GM19035 (cell line): ENCODE measurements around the gene RNF224.

Source experiments
- ATAC-seq: cut with Tn5 transposase; IDR thresholded peaks from one replicate; pipeline ENCODE4 v1.9.1; 2021; ENCODE audit not compliant: unreplicated experiment

RNF224 gene

DNA sequence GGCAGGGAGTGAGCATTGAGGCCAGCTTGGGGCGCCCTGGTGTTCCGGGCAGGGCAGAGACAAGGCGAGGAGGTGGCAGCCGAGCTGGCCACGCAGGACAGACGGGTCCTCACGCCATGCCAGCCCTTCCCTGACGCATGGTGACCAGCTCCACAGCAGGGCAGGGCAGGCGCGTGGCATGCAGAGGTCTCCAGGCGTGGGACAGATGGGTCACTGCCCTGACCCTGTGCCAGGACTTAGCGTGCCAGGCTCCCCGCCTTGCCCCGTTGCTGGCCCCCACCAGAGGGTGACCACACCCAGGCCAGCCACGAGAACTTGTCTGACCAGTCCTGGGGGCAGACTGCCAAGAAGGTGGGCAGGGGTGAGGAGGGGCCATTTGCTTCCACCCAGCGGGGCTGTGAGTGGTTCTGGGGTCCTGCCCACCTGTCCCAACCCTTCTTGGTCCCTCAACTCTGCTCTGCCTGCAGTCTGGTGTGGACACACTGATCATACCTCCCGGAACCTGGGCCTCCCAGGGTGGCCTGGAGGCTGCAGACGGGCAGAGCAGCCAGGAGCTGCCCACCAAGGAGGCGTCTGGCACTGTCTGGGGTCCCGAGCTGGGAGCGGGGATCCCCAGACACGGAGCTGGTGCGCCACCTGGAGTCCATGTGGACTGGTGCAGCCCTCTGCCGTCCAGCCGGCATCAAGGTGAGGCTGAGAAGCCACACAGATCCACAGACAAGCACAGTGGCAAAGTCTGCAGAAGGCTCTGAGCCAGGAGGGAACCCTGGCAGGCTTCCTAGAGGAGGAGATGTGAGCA is at the start of gene RNF224:
Gene RNF224 (plus strand): TSS at position 449 of the 799 bp plus-strand sequence. CDS start 834 bp downstream, outside the sequence.
- no peak for ATAC-seq

DNA sequence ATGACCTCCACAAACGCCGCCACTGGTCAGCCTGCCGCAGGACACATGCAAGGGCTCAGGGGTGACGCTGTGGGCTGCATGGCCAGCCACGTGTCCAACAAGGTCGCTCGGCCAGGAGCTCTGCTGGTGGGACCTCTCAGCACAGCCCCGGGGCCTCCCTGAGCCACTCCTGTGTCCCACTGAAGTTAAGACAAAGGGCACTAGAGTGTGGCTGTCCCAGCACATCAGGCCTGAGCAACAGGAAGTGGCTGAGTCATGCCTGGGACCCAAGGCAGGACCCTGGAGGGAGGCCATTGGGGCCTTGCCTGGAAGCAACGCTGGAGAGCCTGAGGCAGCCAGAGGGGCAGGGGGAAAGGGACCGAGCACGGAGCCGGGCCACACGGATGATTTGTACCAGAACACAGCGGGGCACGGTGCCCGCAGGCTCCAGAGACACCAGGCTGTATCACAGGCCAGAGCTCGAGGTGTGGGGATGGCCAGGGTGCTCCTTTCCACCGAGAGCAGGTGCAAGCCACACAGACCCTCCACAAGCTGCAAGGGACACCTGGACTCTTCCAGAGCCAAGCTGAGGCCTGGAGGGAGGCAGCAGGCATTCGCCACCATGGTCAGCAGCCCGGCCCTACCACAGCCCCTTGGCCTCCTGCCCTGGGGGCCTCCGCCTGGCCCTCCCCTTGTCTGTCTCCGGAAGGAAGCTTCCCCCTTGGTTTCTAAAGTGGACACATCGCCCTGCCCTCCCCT is 48.9 kb upstream of the RNF224 start:
- ATAC-seq: no peak

- no peak for ATAC-seq
Measured at GRCh38 chr9:137178939-137179630, 48.2 kb upstream of the RNF224 start.

- no peak for ATAC-seq
Measured at GRCh38 chr9:137179761-137180160, 47.5 kb upstream of the RNF224 start.

DNA sequence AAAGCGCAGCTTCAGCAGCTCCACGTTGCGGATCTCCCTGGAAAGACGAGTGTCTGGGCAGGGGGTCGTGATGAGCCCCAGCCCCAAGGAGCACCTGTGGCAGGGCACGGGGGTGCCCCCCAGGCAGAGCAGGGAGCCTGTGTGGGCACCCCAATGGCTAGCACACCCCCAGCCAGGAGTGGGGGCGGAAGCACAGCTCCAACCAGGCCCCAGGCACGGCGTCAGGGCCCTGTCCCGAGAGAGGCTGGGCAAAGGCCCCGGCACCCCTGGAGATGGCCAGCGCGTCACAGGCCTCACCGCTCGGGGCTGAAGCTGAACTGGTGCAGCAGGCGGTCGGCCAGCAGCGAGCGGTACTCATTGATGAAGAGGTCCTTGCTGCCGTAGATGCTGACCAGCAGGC is 46.8 kb upstream of the RNF224 start:
- ATAC-seq: no peak

GRCh38 chr9:137181680-137182079 is 45.6 kb upstream of the RNF224 start:
- no peak for ATAC-seq

DNA sequence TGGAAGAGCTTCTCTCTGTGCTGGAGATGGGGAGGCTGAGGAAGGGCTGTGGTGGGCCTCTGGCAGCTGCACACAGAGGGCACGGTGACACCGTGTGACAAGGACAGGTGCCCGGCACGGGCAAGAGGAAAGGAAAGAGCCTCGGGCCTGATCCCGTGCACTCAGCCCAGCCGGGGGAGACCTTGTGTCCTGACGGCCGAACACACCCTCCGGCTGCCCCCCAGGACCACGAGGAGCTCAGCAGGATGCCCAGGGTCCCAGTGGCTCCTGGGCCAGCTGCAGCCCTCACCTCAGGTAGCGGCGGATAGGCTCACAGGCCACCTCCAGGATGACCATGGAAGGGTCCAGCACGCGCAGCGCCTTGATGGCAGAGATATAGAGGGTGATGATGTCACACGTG is 44.5 kb upstream of the RNF224 start:
- ATAC-seq: no peak

- ATAC-seq: no peak
Measured at GRCh38 chr9:137183980-137184595, 43.2 kb upstream of the RNF224 start.

DNA sequence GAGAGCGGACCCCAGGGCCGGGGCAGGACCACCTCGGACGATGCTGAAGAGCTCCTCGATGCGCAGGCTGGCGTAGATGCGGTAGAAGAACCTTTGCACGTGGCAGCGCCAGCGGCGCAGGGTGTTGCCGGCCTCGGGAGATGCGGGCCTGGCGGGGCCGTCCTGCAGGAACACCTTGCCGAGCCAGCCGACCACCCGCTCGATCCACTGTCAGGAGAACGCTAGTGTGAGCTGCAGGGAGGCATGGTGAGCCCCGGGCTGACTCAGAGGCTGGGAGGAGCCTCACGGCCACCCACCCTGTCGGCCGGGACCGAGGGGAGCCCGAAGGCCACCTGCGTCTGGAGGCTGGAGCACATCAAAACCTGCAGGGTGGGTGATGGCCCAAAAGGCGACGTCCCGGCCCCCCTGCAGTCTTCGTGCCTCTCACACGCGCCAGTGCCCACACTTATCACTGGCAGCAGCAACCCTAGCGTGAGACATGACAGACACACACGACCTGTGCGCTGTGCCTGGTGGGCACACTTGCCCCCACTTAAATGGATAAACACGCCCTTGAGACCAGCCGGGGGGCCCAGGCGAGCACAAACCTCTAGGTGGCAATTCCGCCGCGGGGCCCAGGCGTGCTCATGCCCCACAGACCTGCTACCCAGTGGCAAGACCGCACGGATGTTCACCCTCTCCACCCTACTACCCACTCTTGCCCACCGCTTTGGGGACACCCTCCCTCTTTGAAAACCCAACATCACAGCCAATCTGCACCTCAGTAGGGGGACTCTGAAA is 42.2 kb upstream of the RNF224 start:
- no peak for ATAC-seq

- no peak for ATAC-seq
Measured at GRCh38 chr9:137185921-137186320, 41.4 kb upstream of the RNF224 start.

- ATAC-seq: no peak
Measured at GRCh38 chr9:137186385-137186784, 40.9 kb upstream of the RNF224 start.

- no peak for ATAC-seq
Measured at GRCh38 chr9:137187386-137187785, 39.9 kb upstream of the RNF224 start.

DNA sequence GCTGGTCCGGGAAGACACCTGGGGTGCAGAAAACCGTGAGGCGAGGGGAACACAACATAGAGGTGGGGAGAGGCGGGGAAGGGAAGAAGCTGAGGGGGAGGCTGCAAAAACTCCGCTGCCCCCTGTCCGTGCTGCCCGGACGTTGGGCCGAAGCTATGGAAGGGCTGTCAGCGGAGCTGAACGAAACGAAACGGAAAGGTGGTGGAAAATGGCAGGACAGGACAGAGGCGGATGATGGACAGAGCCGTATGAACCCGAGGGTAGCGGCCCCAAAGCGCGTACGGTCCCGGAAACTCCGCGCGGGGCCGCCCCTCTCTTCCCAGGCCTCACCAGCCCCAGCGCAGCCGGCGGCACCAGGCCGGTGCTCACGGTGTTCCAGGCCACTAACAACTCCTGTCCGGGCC is 39.2 kb upstream of the RNF224 start:
- peak; percentile 5 for ATAC-seq

GRCh38 chr9:137188490-137189296 is 38.6 kb upstream of the RNF224 start, which contains the start of the genes ANAPC2 and SSNA1:
Gene ANAPC2, minus strand, starts transcription at chr9:137188560. Its CDS starts 28 bp downstream, at chr9:137188532.
Gene SSNA1, plus strand, starts transcription at chr9:137188676. Its CDS starts 51 bp downstream, at chr9:137188727.
- peak; percentile 80 for ATAC-seq

GRCh38 chr9:137189297-137190295 is 37.7 kb upstream of the RNF224 start:
- no peak for ATAC-seq

GRCh38 chr9:137190315-137190856 is 36.9 kb upstream of the RNF224 start:
- no peak for ATAC-seq

DNA sequence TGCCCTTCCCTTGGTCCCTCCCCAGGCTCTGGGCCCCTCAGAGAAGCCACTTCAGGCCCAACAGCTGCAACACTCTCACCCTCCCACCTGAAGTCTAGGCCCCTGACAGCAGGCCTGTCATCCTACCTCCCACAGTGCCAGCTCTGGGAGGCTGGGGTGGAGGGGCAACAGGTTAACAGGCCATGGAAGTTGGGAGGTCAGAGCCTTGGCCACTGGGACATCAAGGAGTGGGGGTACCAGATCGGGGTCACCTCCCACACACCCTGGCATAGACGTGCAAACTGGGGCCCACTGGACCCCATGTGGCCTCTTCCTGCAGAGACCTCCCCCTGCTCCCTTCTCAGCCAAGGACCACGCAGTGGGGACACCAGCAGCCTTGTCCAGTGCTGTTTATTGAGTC is 36.1 kb upstream of the RNF224 start:
- ATAC-seq: no peak
